GM10248 (cell line): Measurements from ENCODE around the gene RPL7A.

Source experiments
- CTCF ChIA-PET: fragments of 300-600 bp; sonication (Branson Sonifier 250); formaldehyde crosslinking; extraction: SDS; loops from one replicate; lab custom pipeline; 2021; ENCODE audit warnings: antibody characterized with exemption; lab: Yijun Ruan, JAX
- POLR2A ChIA-PET: fragments of 350-650 bp; sonication (Branson Sonifier 250); formaldehyde crosslinking; extraction: SDS; loops from one replicate; lab custom pipeline; 2020; ENCODE audit warnings: antibody characterized with exemption; lab: Yijun Ruan, JAX
- DNase-seq: peaks from one replicate; pipeline ENCODE4 v3.0.0; 2012; ENCODE audit errors: extremely low spot score
- TF ChIP-seq, protein P1 (sequence below): IDR thresholded peaks from 2 replicates; pipeline ENCODE4 v1.5.1; 2012; ENCODE audit warnings: mild to moderate bottlenecking, low read depth; ENCODE audit errors: extremely low read depth, missing control alignments, control extremely low read depth

Gene RPL7A

DNA sequence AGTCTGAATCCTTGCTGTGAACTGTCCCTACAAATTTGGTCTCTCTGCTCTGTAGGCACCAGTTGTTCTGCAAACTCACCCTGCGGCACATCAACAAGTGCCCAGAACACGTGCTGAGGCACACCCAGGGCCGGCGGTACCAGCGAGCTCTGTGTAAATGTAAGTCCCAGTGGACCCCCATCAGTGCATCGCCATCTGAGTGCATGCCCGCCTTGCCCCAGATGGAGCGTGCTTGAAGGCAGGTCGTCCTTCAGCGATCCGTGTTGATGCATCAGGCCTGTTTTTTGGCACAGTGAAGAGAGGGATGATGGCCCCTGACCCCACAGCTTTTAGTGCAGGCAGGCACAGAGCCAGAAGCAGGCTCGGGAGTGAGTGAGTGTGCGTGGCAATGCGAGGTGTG lies 9.6 kb downstream of the RPL7A start:
- TF ChIP-seq, protein P1, sequence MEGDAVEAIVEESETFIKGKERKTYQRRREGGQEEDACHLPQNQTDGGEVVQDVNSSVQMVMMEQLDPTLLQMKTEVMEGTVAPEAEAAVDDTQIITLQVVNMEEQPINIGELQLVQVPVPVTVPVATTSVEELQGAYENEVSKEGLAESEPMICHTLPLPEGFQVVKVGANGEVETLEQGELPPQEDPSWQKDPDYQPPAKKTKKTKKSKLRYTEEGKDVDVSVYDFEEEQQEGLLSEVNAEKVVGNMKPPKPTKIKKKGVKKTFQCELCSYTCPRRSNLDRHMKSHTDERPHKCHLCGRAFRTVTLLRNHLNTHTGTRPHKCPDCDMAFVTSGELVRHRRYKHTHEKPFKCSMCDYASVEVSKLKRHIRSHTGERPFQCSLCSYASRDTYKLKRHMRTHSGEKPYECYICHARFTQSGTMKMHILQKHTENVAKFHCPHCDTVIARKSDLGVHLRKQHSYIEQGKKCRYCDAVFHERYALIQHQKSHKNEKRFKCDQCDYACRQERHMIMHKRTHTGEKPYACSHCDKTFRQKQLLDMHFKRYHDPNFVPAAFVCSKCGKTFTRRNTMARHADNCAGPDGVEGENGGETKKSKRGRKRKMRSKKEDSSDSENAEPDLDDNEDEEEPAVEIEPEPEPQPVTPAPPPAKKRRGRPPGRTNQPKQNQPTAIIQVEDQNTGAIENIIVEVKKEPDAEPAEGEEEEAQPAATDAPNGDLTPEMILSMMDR = no peak
- ChIA-PET POLR2A (interaction anchor here (1.9 to 2.8 kb wide), 2 partner anchors 9 to 10 kb away, joined by 9 to 14 read pairs; partner anchors contain the start of genes MED22 and RPL7A), CTCF (interaction anchor here (1.9 kb wide), 1 partner anchor 9 kb away, joined by 6 read pairs; no protein-coding TSS in a partner anchor)
- DNase-seq = no peak

- POLR2A ChIA-PET = interaction anchor here (0.6 to 1.6 kb wide), 2 partner anchors 11 to 673 kb away, joined by 3 to 5 read pairs; no protein-coding TSS in a partner anchor
- CTCF ChIA-PET = interaction anchor here (0.8 to 3.3 kb wide), 4 partner anchors 8 to 30 kb away, joined by 3 to 22 read pairs (median 4); no protein-coding TSS in a partner anchor
- DNase-seq = no peak
- TF ChIP-seq, protein P1 = no peak
Measured at GRCh38 chr9:133359399-133360175, 11.6 kb downstream of the RPL7A start.

DNA sequence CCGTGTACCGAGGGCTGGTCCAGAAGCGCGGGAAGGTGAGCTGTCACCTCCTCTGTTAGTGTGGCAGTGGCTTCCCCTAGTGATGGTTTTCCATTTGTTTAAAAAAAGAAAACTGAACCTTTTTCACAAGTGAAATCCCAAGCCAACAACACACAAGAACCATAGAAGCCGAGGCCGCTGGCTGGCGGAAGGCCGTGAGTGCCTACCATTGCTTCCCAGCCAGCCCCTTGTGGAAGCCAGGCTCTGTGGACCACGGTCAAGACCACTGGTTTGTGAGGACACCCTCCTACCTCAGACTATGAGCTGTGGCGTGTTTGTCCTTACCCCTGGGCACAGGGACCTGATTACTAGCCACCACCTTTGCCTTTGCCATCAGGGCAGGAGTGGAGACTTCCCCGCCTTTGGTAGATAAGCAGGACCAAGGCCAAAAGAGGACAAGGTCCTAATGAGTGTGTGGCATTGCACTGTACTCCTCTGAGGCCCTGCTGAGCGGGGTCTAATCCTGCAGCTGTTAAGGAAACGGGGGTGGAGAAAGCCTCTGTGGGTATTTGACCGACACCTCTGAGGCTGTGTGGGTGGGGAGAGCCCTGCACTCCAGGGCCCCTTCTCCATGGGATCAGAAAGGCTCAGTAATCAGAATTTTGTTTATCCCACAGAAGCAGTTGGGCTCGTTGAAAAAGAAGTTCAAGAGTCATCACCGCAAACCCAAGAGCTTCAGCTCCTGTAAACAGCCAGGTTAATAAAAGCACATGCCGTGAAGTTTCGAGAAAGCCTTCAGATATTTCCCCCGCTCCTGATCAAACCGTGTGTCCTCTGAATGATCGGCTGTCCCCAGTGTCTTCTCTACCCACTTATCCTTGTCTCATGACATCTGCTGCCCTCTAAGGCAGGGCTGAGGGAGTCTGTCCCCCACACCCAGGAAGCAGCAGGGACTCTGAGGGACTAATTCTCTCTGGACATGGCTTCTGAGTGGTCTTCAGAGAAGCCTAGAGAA lies 12.7 kb downstream of the RPL7A start:
- DNase-seq = no peak
- ChIA-PET POLR2A (interaction anchor here (0.6 to 1.6 kb wide), 3 partner anchors 9 to 674 kb away, joined by 3 to 6 read pairs (median 5); no protein-coding TSS in a partner anchor), CTCF (interaction anchor here (0.8 to 3.3 kb wide), 3 partner anchors 10 to 31 kb away, joined by 3 to 22 read pairs (median 4); no protein-coding TSS in a partner anchor)
- TF ChIP-seq, protein P1 = no peak

- CTCF ChIA-PET = interaction anchor here (1.3 to 3.3 kb wide), 3 partner anchors 10 to 11 kb away, joined by 4 to 22 read pairs (median 11); no protein-coding TSS in a partner anchor
- POLR2A ChIA-PET = interaction anchor here (0.7 kb wide), 1 partner anchor 10 kb away, joined by 6 read pairs; no protein-coding TSS in a partner anchor
- no peak for DNase-seq
- TF ChIP-seq, protein P1 = no peak
Measured at GRCh38 chr9:133361507-133362092, 13.6 kb downstream of the RPL7A start.

GRCh38 chr9:133362359-133363044 lies 14.5 kb downstream of the RPL7A start:
- ChIA-PET CTCF (interaction anchor here (1.3 to 2.4 kb wide), 3 partner anchors 9 to 13 kb away, joined by 4 to 11 read pairs (median 5); no protein-coding TSS in a partner anchor), POLR2A (interaction anchor here (1.2 to 3.4 kb wide), 2 partner anchors 10 to 13 kb away, joined by 3 to 18 read pairs; no protein-coding TSS in a partner anchor)

More at GRCh38 chr9:133362359-133363044, 14.5 kb downstream of the RPL7A start:
- TF ChIP-seq, protein P1 = no peak
- DNase-seq = no peak
